ENCODE results near the gene CBX7. TPM values are rescaled to one million over a fixed set of nuclear protein-coding genes. Genes with fewer than 3 reads are reported as not detected.

Gene CBX7
- total RNA-seq, 1 donor, result 14.5 TPM

DNA sequence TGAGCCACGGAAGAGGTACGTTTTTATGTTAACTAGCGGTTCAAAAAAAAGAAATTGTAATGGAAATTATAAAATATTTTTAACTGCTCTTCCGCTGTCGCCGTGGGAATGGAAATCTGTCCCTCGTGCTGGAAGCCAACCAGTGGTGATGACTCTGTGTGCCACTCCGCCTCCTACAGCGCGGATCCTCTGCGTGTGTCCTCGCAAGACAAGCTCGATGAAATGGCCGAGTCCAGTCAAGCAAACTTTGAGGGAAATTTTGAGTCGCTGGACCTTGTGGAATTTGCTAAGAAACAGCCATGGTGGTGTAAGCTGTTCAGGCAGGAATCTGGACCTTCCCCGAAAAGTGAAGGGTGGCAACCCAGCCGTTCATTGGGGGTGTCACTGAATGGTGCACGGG is 2.9 kb upstream of the CBX7 start:
- H3K4me3 ChIP-seq (ENCODE audit: insufficient read depth, low read length), result no peak overlapping the region
- H3K36me3 ChIP-seq (ENCODE audit: insufficient read depth, low read length), result no peaks in the 10 kb centered on the region
- H3K9me3 ChIP-seq (ENCODE audit: low read depth, low read length), result no peaks in the 10 kb centered on the region
- no peak overlapping the region for H3K27ac ChIP-seq (ENCODE audit: low read depth, low read length)
- H4K20me1 ChIP-seq (ENCODE audit: insufficient read depth, low read length), result peaks cover 4% of the 10 kb centered on the region
- TF ChIP-seq, protein P1, sequence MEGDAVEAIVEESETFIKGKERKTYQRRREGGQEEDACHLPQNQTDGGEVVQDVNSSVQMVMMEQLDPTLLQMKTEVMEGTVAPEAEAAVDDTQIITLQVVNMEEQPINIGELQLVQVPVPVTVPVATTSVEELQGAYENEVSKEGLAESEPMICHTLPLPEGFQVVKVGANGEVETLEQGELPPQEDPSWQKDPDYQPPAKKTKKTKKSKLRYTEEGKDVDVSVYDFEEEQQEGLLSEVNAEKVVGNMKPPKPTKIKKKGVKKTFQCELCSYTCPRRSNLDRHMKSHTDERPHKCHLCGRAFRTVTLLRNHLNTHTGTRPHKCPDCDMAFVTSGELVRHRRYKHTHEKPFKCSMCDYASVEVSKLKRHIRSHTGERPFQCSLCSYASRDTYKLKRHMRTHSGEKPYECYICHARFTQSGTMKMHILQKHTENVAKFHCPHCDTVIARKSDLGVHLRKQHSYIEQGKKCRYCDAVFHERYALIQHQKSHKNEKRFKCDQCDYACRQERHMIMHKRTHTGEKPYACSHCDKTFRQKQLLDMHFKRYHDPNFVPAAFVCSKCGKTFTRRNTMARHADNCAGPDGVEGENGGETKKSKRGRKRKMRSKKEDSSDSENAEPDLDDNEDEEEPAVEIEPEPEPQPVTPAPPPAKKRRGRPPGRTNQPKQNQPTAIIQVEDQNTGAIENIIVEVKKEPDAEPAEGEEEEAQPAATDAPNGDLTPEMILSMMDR (IDR thresholded peaks at IDR 0.05; ENCODE audit: extremely low read depth, low read depth, low read length), result no peak
- DNase-seq (ENCODE audit: insufficient read length, low spot score, missing footprints), result no peak
- peaks cover 10% of the 10 kb centered on the region for H3K4me1 ChIP-seq (ENCODE audit: insufficient read depth, low read length)
- H3K4me2 ChIP-seq (ENCODE audit: insufficient read depth, low read length), result no peak overlapping the region
- no peak overlapping the region for H2AFZ ChIP-seq (ENCODE audit: low read length)
- H3K27me3 ChIP-seq (ENCODE audit: insufficient read depth, low read length), result peaks cover 47% of the 10 kb centered on the region
- H3K79me2 ChIP-seq (ENCODE audit: insufficient read depth, low read length), result no peaks in the 10 kb centered on the region

DNA sequence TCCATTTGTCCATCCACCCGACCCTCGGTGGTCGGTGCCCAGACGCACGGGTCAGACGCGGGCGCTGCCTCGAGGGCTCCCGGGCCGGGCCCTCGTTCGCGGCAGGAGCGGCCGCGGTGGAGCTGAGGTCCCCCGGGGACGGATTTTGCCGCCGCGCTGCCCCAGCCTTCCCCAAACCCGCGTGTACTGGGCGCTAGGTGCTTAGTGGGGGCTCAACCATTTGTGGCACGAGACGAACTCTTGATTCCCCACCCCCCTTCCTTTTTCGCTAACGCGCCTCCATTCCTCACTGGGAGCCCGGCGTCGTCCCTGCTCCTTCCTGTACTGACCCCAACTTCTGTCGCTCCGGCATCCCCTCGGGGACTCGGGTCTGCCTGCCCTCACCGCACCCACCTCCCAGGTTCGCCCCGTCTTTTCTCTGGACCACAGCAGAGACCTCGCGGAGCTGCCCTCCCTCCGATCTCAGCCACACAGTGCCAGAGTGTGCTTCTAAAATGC is 789 bp upstream of the CBX7 start:
- peaks cover 4% of the 10 kb centered on the region for H4K20me1 ChIP-seq (ENCODE audit: insufficient read depth, low read length)
- H3K27me3 ChIP-seq (ENCODE audit: insufficient read depth, low read length), result peaks cover 47% of the 10 kb centered on the region
- peak overlapping the region; percentile 90 for H3K4me2 ChIP-seq (ENCODE audit: insufficient read depth, low read length)
- H3K36me3 ChIP-seq (ENCODE audit: insufficient read depth, low read length), result no peaks in the 10 kb centered on the region
- peak; percentile 66 for DNase-seq (ENCODE audit: insufficient read length, low spot score, missing footprints)
- H3K9me3 ChIP-seq (ENCODE audit: low read depth, low read length), result no peaks in the 10 kb centered on the region
- H3K27ac ChIP-seq (ENCODE audit: low read depth, low read length), result no peak overlapping the region
- TF ChIP-seq, protein P1 (IDR thresholded peaks at IDR 0.05; ENCODE audit: extremely low read depth, low read depth, low read length), result no peak
- H3K4me1 ChIP-seq (ENCODE audit: insufficient read depth, low read length), result peaks cover 10% of the 10 kb centered on the region
- no peaks in the 10 kb centered on the region for H3K79me2 ChIP-seq (ENCODE audit: insufficient read depth, low read length)
- peak overlapping the region; percentile 95 for H2AFZ ChIP-seq (ENCODE audit: low read length)
- H3K4me3 ChIP-seq (ENCODE audit: insufficient read depth, low read length), result peak overlapping the region; percentile 73

DNA sequence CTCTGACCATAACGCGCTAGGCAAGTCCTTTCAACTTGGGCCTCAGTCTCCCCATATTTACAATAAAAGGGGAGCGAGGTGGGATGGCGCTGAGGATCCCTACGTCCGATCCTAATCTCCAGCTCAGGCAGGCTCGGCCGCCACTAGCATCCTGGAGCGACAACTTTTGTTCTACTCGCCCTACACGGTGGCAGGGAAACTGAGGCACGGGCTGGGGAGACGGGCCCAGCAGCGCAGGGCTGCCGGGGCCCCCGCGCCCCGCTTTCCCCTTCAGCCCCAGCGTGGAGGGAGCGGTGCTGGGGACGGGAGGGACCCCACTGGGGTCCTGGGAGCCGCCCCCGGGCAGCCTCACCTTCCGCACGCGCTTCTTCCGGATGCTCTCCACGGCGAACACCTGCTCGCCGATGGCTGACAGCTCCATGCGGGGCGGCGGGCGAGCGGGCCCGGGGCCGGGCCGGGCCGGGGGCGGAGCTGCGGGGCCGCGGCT is 413 bp downstream of the CBX7 start:
- Histone ChIP-seq H3K9me3 (ENCODE audit: low read depth, low read length) (no peaks in the 10 kb centered on the region), H3K27ac (ENCODE audit: low read depth, low read length) (no peak overlapping the region), H3K36me3 (ENCODE audit: insufficient read depth, low read length) (no peaks in the 10 kb centered on the region), H3K27me3 (ENCODE audit: insufficient read depth, low read length) (peaks cover 39% of the 10 kb centered on the region), H3K4me3 (ENCODE audit: insufficient read depth, low read length) (peak overlapping the region; percentile 73), H2AFZ (ENCODE audit: low read length) (peak overlapping the region; percentile 76), H3K4me2 (ENCODE audit: insufficient read depth, low read length) (peak overlapping the region; percentile 88), H3K79me2 (ENCODE audit: insufficient read depth, low read length) (no peaks in the 10 kb centered on the region), H3K4me1 (ENCODE audit: insufficient read depth, low read length) (peaks cover 10% of the 10 kb centered on the region), H4K20me1 (ENCODE audit: insufficient read depth, low read length) (peaks cover 4% of the 10 kb centered on the region)
- TF ChIP-seq, protein P1 (IDR thresholded peaks at IDR 0.05; ENCODE audit: extremely low read depth, low read depth, low read length), result no peak
- peak; percentile 53 for DNase-seq (ENCODE audit: insufficient read length, low spot score, missing footprints)

DNA sequence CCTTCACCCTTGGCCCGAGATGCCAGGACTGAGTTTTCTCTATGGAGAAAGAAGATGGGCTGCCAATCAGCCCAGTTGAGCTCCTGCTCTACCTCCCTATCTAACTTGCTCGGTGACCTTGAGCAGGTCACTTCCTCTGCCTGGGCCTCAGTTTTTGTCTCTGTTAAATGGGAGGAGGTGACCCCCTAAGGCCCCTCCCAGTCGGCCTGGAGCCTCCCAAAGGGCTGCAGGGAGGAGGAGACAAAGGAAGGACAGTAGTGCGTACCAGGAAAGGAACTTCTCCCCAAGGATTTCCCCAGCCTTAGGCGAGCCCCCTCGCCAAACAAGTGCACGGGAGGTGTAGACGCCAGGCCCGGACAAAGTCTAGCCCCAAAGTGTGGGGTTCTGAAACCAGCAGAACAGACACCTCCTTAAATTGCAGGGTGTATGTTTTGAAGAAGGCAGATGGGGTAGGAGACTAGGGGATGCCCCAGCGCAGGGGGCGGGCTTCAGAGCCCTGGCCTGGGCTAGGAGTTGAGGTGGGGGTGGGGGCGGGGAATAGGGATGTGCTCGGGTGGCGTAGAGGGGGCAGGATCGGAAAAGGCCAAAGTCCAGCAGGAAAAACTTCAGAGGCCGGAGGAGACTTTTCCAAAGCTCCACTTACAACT is 1.0 kb downstream of the CBX7 start:
- H3K4me2 ChIP-seq (ENCODE audit: insufficient read depth, low read length), result peak overlapping the region; percentile 88
- H4K20me1 ChIP-seq (ENCODE audit: insufficient read depth, low read length), result peaks cover 4% of the 10 kb centered on the region
- H3K27me3 ChIP-seq (ENCODE audit: insufficient read depth, low read length), result peaks cover 33% of the 10 kb centered on the region
- H3K27ac ChIP-seq (ENCODE audit: low read depth, low read length), result no peak overlapping the region
- TF ChIP-seq, protein P1 (IDR thresholded peaks at IDR 0.05; ENCODE audit: extremely low read depth, low read depth, low read length), result no peak
- no peak overlapping the region for H2AFZ ChIP-seq (ENCODE audit: low read length)
- H3K9me3 ChIP-seq (ENCODE audit: low read depth, low read length), result no peaks in the 10 kb centered on the region
- H3K36me3 ChIP-seq (ENCODE audit: insufficient read depth, low read length), result no peaks in the 10 kb centered on the region
- peaks cover 10% of the 10 kb centered on the region for H3K4me1 ChIP-seq (ENCODE audit: insufficient read depth, low read length)
- peak; percentile 82 for DNase-seq (ENCODE audit: insufficient read length, low spot score, missing footprints)
- H3K4me3 ChIP-seq (ENCODE audit: insufficient read depth, low read length), result peak overlapping the region; percentile 73
- no peaks in the 10 kb centered on the region for H3K79me2 ChIP-seq (ENCODE audit: insufficient read depth, low read length)

Data from osteoblast (primary cell).